Osteocyte (in vitro differentiated cells): Measurements from ENCODE around the gene DLGAP4. TPM values are rescaled to one million over a fixed set of nuclear protein-coding genes. Genes with fewer than 3 reads are reported as not detected.

Source experiments
- DNase-seq: peaks from one replicate; pipeline ENCODE4 v3.0.0; 2021; ENCODE audit warnings: mixed read lengths; ENCODE audit not compliant: unreplicated experiment; ENCODE audit errors: extremely low spot score
- H3K27ac Mint-ChIP-seq: one replicate; pipeline ENCODE4 v1.8.0; 2021; ENCODE audit warnings: mild to moderate bottlenecking, mixed read lengths; ENCODE audit not compliant: unreplicated experiment
- H3K27me3 Mint-ChIP-seq: one replicate; pipeline ENCODE4 v1.8.0; 2021; ENCODE audit warnings: mixed read lengths; ENCODE audit not compliant: unreplicated experiment
- H3K36me3 Mint-ChIP-seq: one replicate; pipeline ENCODE4 v1.8.0; 2021; ENCODE audit warnings: mixed read lengths; ENCODE audit not compliant: unreplicated experiment
- H3K4me1 Mint-ChIP-seq: one replicate; pipeline ENCODE4 v1.8.0; 2021; ENCODE audit warnings: mixed read lengths; ENCODE audit not compliant: unreplicated experiment
- H3K4me3 Mint-ChIP-seq: one replicate; pipeline ENCODE4 v1.8.0; 2021; ENCODE audit warnings: mild to moderate bottlenecking, moderate library complexity, mixed read lengths; ENCODE audit not compliant: unreplicated experiment
- H3K9me3 Mint-ChIP-seq: one replicate; pipeline ENCODE4 v1.8.0; 2021; ENCODE audit warnings: mixed read lengths; ENCODE audit not compliant: unreplicated experiment
- total RNA-seq: library from RNA; stranded (reverse); gene quantifications from 2 replicates; pipeline ENCODE4 v1.2.1, GENCODE V29; 2021
- TF ChIP-seq, protein P1 (sequence below): fragments of 200-600 bp; sonication (generic); IDR thresholded peaks from 2 replicates; pipeline ENCODE4 v1.5.0; 2021; ENCODE audit warnings: antibody characterized with exemption, mild to moderate bottlenecking, moderate library complexity

DLGAP4 gene
- total RNA-seq, 1 donor from 2014 or later: 134 TPM

DNA sequence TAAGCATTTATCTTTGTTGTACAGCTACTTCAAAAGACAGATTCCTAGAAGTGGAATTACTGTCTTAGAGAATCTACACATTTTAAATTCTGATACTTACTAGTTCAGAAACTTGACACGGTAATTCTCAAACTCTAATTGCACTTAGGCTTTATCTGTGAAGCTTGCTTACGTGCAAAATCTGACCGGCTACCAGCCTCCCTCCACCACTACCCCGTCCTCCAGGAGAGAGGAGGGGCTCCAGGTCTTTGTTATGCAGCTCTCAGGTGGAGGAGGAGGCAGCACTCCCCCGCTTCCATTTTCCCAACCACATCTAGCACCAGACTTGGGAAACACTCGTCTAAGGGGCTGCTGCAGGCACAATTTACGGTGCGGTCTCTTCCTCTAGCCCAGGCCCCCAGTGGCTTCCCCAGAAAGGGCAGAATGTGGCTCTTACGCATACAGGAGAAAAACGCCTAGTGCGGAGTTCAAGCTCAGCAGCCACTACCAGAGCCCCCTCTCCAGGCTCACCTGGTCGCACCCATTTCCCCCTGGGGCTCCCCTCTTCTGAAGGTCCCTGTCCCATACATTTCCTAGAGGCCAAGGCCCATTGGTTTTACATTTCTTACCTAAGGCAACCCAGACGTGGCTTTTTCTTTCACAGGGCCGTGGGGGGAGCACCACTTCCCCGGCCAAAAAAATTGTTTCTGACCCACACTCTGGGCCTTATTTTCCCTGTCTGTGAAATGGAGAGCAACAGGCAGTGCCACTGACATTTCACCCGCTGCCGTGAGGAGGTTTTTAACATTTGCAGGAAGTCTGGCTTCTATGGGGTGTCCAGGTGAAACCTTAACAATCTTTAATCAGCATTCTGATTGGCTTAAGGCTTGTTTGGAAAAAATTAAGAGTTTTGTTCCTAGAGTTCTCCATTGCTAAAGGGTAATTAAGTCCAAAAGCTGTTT is 265.7 kb downstream of the DLGAP4 start:
- DNase-seq: no peak
- Mint-ChIP-seq H3K9me3 (no peaks in the 10 kb centered on the region), H3K27ac (peak overlapping the region; percentile 91), H3K36me3 (no peaks in the 10 kb centered on the region), H3K27me3 (no peaks in the 10 kb centered on the region), H3K4me1 (peaks cover 43% of the 10 kb centered on the region), H3K4me3 (peak overlapping the region; percentile 73)
- TF ChIP-seq, protein P1, sequence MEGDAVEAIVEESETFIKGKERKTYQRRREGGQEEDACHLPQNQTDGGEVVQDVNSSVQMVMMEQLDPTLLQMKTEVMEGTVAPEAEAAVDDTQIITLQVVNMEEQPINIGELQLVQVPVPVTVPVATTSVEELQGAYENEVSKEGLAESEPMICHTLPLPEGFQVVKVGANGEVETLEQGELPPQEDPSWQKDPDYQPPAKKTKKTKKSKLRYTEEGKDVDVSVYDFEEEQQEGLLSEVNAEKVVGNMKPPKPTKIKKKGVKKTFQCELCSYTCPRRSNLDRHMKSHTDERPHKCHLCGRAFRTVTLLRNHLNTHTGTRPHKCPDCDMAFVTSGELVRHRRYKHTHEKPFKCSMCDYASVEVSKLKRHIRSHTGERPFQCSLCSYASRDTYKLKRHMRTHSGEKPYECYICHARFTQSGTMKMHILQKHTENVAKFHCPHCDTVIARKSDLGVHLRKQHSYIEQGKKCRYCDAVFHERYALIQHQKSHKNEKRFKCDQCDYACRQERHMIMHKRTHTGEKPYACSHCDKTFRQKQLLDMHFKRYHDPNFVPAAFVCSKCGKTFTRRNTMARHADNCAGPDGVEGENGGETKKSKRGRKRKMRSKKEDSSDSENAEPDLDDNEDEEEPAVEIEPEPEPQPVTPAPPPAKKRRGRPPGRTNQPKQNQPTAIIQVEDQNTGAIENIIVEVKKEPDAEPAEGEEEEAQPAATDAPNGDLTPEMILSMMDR: no peak

DNA sequence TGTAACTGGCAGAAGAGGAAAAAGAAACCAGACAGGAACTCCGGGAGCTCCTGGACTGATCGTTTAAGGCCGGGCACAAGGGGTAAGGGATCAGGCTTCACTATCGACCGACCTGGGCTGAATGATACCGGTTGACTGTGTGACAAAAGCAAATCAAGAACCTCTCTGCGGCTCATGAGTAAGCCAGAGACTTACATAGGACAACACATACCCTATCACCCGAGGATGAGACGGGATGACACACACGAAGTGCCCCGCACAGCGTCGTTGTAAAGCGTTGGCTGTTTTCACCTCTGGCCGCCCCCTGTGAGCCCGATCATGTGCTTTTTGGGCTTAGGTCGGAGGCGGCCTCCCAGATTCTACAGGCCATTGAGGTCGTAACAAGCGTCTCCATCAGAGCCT is 266.6 kb downstream of the DLGAP4 start:
- Mint-ChIP-seq H3K27me3 (no peaks in the 10 kb centered on the region), H3K4me3 (peak overlapping the region; percentile 73), H3K9me3 (no peaks in the 10 kb centered on the region), H3K27ac (peak overlapping the region; percentile 91), H3K4me1 (peaks cover 43% of the 10 kb centered on the region), H3K36me3 (no peaks in the 10 kb centered on the region)
- TF ChIP-seq, protein P1: no peak
- no peak for DNase-seq

DNA sequence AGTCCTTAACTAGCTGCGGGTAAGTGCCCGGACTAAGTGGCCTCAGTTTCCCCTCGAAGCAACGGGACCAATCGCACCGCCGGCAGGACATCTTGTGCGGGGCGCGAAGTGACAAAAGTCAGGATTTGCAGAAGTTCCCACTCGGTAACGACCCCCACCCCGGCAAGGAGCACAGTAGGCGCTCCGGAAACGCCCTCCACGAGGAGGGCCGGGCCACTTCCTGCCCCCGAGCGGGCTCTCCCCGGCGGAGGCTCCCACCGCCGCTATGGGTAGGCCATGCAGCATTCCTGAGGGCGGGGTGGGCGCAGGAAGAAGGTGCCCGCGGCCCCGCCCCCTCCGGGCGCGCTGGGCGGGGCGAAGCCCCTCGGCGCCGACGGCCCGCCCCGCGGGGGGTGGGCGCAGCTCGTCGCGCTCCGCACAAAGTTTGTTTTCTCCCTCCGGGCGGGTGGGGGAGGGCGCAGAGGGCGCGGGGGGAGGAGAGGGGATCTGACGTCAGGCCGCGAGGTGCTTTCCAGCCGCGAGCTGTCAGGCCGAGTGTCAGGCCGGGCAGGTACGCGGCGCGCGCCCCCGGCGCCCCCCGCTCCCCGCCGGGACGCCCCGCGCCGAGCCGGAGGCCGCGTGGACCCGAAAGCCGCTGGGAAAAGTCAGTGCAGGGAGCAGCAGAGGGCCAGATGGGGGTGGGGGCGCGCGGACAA is 267.1 kb downstream of the DLGAP4 start, which contains the start of gene TGIF2:
TGIF2 (plus strand) TSS at position 495 of the 695 bp plus-strand sequence. CDS start 5,178 bp downstream, outside the sequence.
- Mint-ChIP-seq H3K27ac (peak within 1 kb of the TSS; percentile 91), H3K9me3 (no peaks in the 10 kb centered on the region), H3K4me1 (peaks cover 43% of the 10 kb centered on the region), H3K4me3 (peak within 1 kb of the TSS; percentile 89), H3K36me3 (no peaks in the 10 kb centered on the region), H3K27me3 (no peaks in the 10 kb centered on the region)
- TF ChIP-seq, protein P1: no peak
- peak; percentile 96 for DNase-seq

DNA sequence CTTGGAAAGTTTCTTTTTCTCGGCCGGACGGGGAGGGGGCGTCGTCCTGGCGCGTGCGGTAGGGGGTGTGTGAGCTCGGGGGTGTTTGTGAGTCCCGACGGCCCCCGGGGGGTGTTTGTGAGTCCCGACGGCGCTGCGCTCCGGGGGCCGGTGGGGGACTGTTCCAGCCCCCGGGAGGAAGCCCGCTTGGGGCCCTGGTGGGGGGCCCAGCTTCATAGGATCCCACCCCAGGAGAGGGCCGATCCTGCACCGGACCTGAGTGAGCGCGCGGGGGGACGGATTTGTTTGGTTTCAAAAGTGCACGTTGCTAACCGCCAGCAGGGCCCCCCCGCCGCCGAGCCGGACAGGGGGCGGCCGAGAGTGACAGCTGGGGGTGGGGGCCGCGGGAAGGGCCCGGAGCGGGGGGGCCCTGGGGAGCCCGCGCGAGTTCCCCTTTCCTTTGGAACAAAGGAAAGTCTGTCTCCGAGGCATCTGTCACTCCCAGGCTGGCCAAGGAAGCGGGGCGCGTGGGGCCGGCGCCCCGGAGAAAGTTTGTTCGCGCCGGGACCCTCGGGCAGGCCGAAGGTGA is 267.7 kb downstream of the DLGAP4 start:
- H3K4me1 Mint-ChIP-seq: peaks cover 43% of the 10 kb centered on the region
- H3K4me3 Mint-ChIP-seq: peak overlapping the region; percentile 89
- TF ChIP-seq, protein P1: no peak
- H3K27me3 Mint-ChIP-seq: no peaks in the 10 kb centered on the region
- H3K9me3 Mint-ChIP-seq: no peaks in the 10 kb centered on the region
- H3K36me3 Mint-ChIP-seq: no peaks in the 10 kb centered on the region
- DNase-seq: no peak
- H3K27ac Mint-ChIP-seq: no peak overlapping the region
